HuH-7 (cell line): ENCODE data around the gene KLHL5.

Experiments used
- DNase-seq: peaks from one replicate; pipeline ENCODE4 v3.0.0; 2011; ENCODE audit warnings: low spot score

KLHL5 gene

DNA sequence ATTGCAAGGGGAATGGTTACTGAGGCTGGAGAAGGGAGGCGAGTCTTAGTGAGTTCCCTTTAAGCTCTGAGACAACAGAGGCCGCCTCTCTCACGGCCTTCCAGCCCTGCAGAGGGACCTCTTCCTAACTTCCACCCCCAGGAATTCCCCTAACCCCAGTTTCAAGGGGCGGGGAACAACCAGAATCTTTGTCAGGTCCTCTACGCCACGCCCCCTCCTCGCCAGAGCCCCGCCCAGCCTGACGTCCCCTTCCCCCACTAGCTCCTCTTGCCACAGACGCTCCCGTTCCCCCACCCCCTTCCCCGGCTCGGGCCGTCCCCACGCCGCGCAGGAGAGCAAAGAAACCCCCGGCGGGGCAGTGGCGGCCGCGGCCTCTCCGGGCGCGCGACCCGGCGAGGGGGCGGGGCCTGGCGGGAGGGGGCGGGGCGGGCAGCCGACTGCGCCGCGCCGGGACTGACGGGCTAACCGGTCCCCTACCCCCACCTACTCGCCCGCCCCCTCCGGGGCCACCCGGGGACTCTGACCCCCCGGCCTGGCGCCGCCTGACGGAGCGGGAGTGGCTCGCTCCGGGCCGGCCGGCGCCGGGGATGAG lies 17.6 kb upstream of the KLHL5 start:
- peak; percentile 78 for DNase-seq

GRCh38 chr4:39044956-39045826 lies 16.8 kb upstream of the KLHL5 start:
- peak; percentile 26 for DNase-seq

DNA sequence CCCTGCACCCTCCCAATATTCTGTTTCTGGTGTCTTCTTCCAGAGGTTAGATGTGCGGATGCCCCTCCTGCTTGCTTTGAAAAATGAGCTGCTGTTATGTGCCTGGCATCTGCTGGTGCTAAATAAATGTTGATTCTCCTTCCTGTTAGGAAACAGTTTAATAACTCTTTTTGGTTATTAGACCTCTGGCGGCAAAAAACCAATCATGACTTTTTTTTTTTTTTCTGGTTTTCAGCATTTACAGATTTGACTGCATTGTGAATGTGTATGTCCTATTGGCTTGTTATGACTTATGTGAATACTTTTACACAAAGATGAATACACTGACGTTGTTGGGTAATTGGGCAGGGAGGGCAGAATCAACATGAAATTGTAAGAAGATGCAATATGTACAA lies 16.2 kb upstream of the KLHL5 start:
- DNase-seq = no peak

- DNase-seq = no peak
Observed at GRCh38 chr4:39046249-39046648, 15.8 kb upstream of the KLHL5 start.

GRCh38 chr4:39047681-39048080 lies 14.4 kb upstream of the KLHL5 start:
- DNase-seq = no peak

DNA sequence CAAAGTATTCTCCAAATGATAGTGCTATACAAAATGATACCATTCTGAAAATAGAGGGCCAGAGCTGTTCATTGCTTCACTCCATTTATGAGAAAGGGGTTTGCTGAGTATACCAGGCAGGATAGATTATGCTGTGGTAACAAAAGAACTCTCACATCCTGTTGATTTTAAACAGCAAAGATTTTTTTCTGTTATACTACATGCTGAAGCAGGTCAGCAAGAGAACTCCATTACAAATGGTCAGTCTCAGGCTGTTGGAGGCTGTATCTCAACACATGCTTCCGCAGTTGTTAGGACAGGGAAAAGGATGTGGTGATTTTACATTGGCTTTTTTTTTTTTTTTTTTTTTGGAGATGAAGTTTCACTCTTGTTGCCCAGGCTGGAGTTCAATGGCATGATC lies 13.7 kb upstream of the KLHL5 start:
- DNase-seq = no peak

DNA sequence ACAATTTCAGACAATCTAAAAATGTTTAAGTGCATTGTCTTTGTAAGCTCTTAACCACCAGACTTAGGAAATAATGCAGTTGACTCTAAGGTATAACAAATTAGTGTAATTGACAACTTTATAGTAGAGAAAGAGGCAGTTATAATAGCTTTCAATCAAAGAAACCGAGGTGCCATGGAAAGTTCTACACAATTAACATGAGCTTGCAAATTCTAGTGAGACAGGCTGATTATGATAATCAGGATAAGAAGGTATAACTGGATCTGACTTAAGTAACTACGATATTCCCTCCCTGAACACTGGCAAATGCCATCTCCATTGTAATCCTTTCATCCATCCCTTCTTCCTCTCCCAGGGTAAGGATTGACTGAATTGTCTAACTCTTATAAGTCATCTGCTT lies 11.4 kb upstream of the KLHL5 start:
- no peak for DNase-seq

DNA sequence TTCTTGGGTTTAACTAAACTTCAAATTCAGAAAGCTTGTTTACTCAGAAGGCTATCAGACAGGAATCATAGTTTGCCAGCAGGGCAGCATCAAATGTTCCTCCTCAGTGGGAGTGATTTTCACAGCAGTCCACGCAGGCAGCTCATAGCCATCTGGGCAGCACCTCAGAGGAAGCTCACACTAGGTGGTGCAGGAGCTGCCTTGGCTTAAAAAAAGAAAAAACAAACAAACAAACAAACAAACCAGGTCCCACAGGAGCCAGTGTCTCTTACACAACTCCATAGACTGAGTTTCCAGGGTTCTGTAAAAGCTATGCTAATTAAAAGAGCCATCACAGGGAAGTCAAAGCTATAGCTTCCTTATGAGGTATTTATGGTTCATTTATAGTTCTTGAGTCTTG lies 10.5 kb upstream of the KLHL5 start:
- DNase-seq = no peak

DNA sequence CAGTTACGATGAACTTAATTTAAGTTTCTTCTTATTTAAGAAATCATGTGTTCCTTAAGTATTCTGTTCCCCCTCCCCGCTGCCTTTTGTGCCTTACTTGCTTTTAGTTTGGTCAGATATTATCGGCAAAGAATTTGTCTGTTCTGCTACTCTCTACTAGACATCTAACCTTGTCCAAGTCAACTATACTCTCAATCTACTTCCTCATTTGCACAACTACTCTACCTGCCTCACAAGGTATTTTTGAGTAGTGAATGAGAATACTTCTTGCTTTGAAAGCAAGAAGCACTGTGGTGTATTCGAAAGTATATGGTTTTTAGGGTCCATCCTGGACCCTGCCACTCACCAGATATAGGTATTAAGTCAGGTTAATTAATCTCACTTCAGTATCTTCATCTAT lies 8.0 kb upstream of the KLHL5 start:
- DNase-seq = no peak

DNA sequence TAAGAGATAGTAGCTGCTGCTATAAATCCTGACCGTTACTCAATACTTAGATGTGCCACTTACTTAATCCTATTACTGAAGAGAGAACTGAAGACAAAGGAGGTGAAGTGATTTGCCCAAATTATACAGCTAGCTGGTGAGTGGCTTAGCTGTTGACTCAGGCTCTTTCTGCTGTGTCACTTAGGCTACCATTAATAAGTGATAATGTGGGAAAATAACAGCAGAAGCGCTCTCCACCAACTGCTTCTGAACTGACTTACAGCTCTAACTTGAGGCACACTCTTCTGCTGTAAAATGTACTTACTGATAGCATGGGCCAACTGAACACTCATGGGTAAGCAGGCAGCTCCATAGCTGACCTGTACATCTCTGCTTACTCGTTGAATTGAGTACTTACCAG lies 7.5 kb upstream of the KLHL5 start:
- DNase-seq = no peak

DNA sequence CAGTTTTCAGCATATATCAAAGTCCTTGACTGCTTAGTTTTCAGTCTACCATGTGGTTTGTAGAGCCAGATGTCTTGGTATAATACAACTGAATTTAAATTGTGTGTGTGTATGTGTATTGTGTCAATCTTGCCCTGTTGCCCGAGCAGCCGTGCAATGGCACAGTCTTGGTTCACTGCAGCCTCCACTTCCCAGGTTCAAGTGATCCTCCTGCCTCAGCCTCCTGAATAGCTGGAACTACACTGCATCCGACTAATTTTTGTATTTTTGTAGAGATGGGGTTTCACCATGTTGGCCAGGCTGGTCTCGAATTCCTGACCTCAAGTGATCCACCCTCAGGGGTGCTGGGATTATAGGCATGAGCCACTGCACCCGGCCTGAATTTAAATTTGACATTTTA lies 6.0 kb upstream of the KLHL5 start:
- DNase-seq = no peak

GRCh38 chr4:39061457-39061856 lies 575 bp upstream of the KLHL5 start:
- no peak for DNase-seq

- no peak for DNase-seq
Observed at GRCh38 chr4:39062770-39063097, 702 bp downstream of the KLHL5 start.

GRCh38 chr4:39063430-39063829 lies 1.4 kb downstream of the KLHL5 start:
- DNase-seq = no peak

GRCh38 chr4:39066371-39066770 lies 4.3 kb downstream of the KLHL5 start:
- DNase-seq = no peak

GRCh38 chr4:39067031-39067430 lies 5.0 kb downstream of the KLHL5 start:
- DNase-seq = no peak

DNA sequence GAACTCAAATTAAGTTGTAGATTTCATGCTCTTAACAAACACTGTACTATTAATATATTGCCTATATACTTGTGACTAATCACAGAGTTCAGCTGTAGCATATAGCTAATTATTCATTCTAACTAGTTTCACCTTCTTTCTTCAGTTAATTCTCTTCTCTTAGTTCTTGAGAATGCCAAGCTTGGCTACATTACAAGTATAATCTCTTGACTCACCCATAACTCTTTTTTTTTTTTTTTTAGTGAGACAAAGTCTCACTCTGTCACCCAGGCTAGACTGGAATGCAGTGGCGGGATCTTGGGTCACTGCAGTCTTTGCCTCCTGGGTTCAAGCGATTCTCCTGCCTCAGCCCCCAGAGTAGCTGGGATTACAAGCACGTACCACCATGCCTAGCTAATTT lies 5.4 kb downstream of the KLHL5 start:
- no peak for DNase-seq

DNA sequence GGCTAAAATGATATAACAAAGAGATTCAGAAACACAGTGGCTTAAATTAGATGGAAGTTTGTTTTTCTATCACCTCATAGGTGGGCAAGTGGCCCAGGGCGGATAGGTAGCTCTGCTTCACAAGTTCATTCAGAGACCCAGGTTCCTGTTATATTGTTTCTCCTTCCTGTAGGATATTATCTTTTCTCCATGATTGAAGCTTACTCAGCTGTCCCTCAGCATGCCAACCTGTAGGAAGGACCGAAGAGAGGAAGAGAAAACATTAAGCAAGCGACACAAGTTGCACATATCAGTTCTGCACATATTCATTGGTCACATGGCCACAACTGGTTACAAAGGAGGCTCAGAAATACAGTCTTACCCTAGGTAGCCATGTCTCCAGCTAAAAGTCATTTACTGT lies 6.9 kb downstream of the KLHL5 start:
- no peak for DNase-seq

- no peak for DNase-seq
Observed at GRCh38 chr4:39078829-39079228, 16.8 kb downstream of the KLHL5 start.

DNA sequence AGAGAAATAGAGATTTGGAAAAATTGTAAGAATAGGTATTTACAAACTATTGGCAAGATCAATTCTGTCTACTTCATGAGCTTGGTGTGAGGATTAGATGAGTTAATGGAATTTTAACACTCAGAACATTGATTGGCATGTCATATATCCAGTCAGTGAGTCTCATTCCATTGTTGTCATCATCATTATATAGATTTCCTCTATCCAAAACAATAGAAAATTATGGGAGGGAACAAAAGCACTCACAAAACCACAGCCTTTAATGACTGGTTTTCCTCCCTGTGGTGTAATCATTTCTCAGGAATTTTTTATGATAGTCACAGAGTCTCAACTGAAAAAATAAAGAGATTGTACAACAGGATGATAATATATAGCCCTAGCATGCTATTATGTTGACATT lies 21.1 kb downstream of the KLHL5 start:
- DNase-seq = no peak

DNA sequence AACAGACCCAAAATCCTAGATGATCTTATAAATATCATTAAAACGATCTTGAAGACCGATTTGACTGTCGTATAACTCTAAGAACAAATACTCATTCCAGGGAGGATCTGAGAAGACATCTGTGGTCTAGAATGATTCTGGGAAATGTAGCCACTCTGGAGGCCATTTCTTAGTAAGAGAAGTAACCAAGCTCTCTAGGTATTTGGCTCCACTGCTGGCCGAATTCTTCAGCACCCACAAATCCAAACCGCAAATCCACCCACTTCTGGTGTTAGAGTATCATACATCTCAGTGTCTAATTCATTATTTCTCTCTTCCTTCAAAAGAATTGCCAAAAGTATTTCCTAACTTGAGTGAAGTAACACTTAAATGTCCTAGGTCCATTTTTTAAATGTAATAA lies 23.9 kb downstream of the KLHL5 start:
- no peak for DNase-seq

DNA sequence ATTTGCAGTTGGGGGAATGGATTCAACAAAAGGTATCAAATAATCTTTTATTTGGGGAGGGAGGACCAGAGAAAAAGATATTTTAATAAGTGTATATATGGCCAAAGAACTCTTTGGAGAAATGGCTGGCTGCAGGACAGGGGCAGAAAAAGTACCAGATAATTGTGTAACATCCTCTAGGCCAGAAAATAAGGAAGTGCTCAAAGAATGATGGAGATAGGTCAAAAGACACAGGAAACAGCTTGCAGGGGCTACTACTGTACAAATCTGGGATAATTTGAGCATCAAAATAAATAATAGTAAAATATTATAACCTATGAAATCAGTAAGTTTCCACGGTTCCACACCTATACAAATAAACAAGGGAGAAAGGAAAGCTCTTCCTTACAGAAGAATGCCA lies 34.8 kb downstream of the KLHL5 start:
- no peak for DNase-seq

- DNase-seq = no peak
Observed at GRCh38 chr4:39097290-39097689, 35.3 kb downstream of the KLHL5 start.

DNA sequence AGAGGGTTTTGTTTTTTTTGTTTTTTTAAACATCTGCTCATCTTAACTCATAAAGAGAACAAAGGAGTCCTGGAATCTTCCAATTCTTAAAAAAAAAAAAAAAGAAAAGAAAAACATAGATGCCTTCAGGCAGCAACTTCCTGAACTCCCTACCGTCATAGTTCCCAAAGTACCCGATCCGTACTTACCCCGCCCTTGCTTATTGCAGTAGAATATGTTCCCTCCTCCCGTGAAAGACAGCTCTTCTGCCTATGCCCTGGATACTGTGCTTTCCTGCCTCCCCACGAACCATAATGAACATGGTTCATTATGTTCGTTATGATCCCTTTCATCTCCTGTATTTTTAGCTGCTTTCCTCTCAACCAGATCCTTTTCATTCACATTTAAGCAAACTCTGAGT lies 40.3 kb downstream of the KLHL5 start:
- DNase-seq = no peak
